H1 (cell line): ENCODE results near the gene LRRC41. TPM values are rescaled to one million over a fixed set of nuclear protein-coding genes. Genes with fewer than 3 reads are reported as not detected.

ENCODE experiments used
- CTCF ChIA-PET: fragments of 300-600 bp; sonication (Branson Sonifier 250); formaldehyde crosslinking; loops from one replicate; lab custom pipeline; 2021; ENCODE audit not compliant: partially characterized antibody; lab: Charles Lee
- POLR2A ChIA-PET: fragments of 300-600 bp; sonication (Branson Sonifier 250); formaldehyde crosslinking; loops from one replicate; lab custom pipeline; 2021; ENCODE audit warnings: inconsistent platforms; ENCODE audit not compliant: partially characterized antibody; lab: Charles Lee
- DNase-seq, 2 experiments: peaks; one replicate each; pipeline versions ENCODE4 v3.0.0 to v3.0.0-alpha.2; 2010 to 2022; ENCODE audit warnings: low spot score in 2 of 2, low read depth in 1 of 2, mixed read lengths in 1 of 2
- FAIRE-seq: peaks from 2 replicates; lab custom pipeline; 2011; peaks lifted over from hg19 to GRCh38; lab: Jason Lieb, UNC
- H2AFZ ChIP-seq: 2 replicates; pipeline ENCODE4 v1.8.1; 2012; ENCODE audit warnings: low read length, inconsistent platforms
- H2AK5ac ChIP-seq: 2 replicates; pipeline ENCODE4 v1.6.1; 2013; ENCODE audit warnings: low read depth, low read length
- H2BK120ac ChIP-seq: replicated peaks from 2 replicates; pipeline ENCODE3; 2013; ENCODE audit warnings: low read depth, low read length, inconsistent platforms
- H2BK12ac ChIP-seq: 2 replicates; pipeline ENCODE4 v1.6.1; 2013; ENCODE audit warnings: low read depth, low read length
- H2BK15ac ChIP-seq: 2 replicates; pipeline ENCODE4 v1.6.1; 2013; ENCODE audit warnings: low read length
- H2BK20ac ChIP-seq: 2 replicates; pipeline ENCODE4 v1.6.1; 2013; ENCODE audit warnings: low read length
- H2BK5ac ChIP-seq: 2 replicates; pipeline ENCODE4 v1.6.1; 2013; ENCODE audit warnings: low read depth, low read length
- H3K14ac ChIP-seq: 2 replicates; pipeline ENCODE4 v1.6.1; 2013; ENCODE audit warnings: inconsistent platforms; ENCODE audit not compliant: insufficient read length
- H3K18ac ChIP-seq: 2 replicates; pipeline ENCODE4 v1.6.1; 2013; ENCODE audit warnings: low read length; ENCODE audit errors: extremely low read depth
- H3K23ac ChIP-seq: 2 replicates; pipeline ENCODE4 v1.6.1; 2013; ENCODE audit warnings: inconsistent platforms; ENCODE audit not compliant: insufficient read length
- H3K23me2 ChIP-seq: 2 replicates; pipeline ENCODE4 v1.6.1; 2013; ENCODE audit warnings: low read depth, low read length
- H3K27ac ChIP-seq: 2 replicates; pipeline ENCODE4 v1.6.1; 2011; ENCODE audit warnings: low read depth, low read length, inconsistent platforms
- H3K27me3 ChIP-seq, 4 experiments: replicated peaks in 1 of 4; 1 replicate in 1 of 4; 2 replicates in 3 of 4; pipeline versions ENCODE4 v1.6.1 to v1.8.1; 2011 to 2013; ENCODE audit warnings: low read length in 3 of 4, mild to moderate bottlenecking in 3 of 4, inconsistent platforms in 2 of 4, mixed read lengths in 2 of 4, moderate library complexity in 1 of 4; ENCODE audit not compliant: control insufficient read depth in 3 of 4, insufficient read depth in 3 of 4; ENCODE audit errors: extremely low read depth in 1 of 4
- H3K36me3 ChIP-seq, 4 experiments: 2 replicates each; pipeline versions ENCODE4 v1.6.1 to v1.8.1; 2011 to 2013; ENCODE audit warnings: mild to moderate bottlenecking in 4 of 4, low read length in 3 of 4, moderate library complexity in 2 of 4, control low read depth in 1 of 4, inconsistent platforms in 1 of 4; ENCODE audit not compliant: insufficient read depth in 4 of 4, control insufficient read depth in 2 of 4
- H3K4ac ChIP-seq: replicated peaks from 2 replicates; pipeline ENCODE3; 2013; ENCODE audit warnings: low read length, low read depth, mixed read lengths, inconsistent platforms; ENCODE audit not compliant: insufficient read length
- H3K4me1 ChIP-seq, 4 experiments: replicated peaks in 1 of 4; 1 replicate in 1 of 4; 2 replicates in 3 of 4; pipeline versions ENCODE4 v1.6.1 to v1.8.1; 2011 to 2013; ENCODE audit warnings: low read length in 3 of 4, inconsistent platforms in 2 of 4, mixed read lengths in 1 of 4; ENCODE audit not compliant: insufficient read depth in 4 of 4, control insufficient read depth in 3 of 4
- H3K4me2 ChIP-seq, 2 experiments: 2 replicates each; pipeline versions ENCODE4 v1.6.1 to v1.8.1; 2011 to 2013; ENCODE audit warnings: low read depth in 2 of 2, low read length in 2 of 2, control low read depth in 1 of 2, inconsistent platforms in 1 of 2, mild to moderate bottlenecking in 1 of 2; ENCODE audit not compliant: insufficient read depth in 1 of 2
- H3K4me3 ChIP-seq, 4 experiments: fragments of 200-600, 300-600 bp in 1 of 4; sonication (generic), shearing (Covaris generic), sonication (Bioruptor Twin) in 1 of 4; 2 replicates each; pipeline versions ENCODE4 v1.5.1 to v1.8.1; 2011 to 2016; ENCODE audit warnings: low read length in 4 of 4, low read depth in 3 of 4, control low read depth in 2 of 4, inconsistent platforms in 2 of 4, mild to moderate bottlenecking in 2 of 4, mixed read lengths in 1 of 4, moderate library complexity in 1 of 4; ENCODE audit not compliant: insufficient read depth in 2 of 4; ENCODE audit errors: extremely low read depth in 1 of 4
- H3K56ac ChIP-seq: replicated peaks from 2 replicates; pipeline ENCODE3; 2013; ENCODE audit warnings: low read depth, mild to moderate bottlenecking, mixed read lengths, low read length, inconsistent platforms; ENCODE audit not compliant: insufficient read length
- H3K79me1 ChIP-seq: 2 replicates; pipeline ENCODE4 v1.6.1; 2013; ENCODE audit warnings: low read depth, low read length, control low read depth
- H3K79me2 ChIP-seq, 2 experiments: 2 replicates each; pipeline versions ENCODE4 v1.6.1 to v1.8.1; 2012 to 2013; ENCODE audit warnings: low read length in 2 of 2, mild to moderate bottlenecking in 2 of 2, inconsistent platforms in 1 of 2; ENCODE audit not compliant: insufficient read depth in 2 of 2, control insufficient read depth in 1 of 2
- H3K9ac ChIP-seq, 4 experiments: replicated peaks in 1 of 4; 1 replicate in 1 of 4; 2 replicates in 3 of 4; pipeline versions ENCODE4 v1.6.1 to v1.8.1; 2011 to 2013; ENCODE audit warnings: low read depth in 3 of 4, low read length in 3 of 4, control low read depth in 2 of 4, mild to moderate bottlenecking in 2 of 4, moderate library complexity in 2 of 4, inconsistent platforms in 1 of 4; ENCODE audit errors: extremely low read depth in 1 of 4
- H3K9me3 ChIP-seq, 2 experiments: 2 replicates each; pipeline versions ENCODE4 v1.6.1 to v1.8.1; 2012 to 2013; ENCODE audit warnings: mild to moderate bottlenecking in 2 of 2, moderate library complexity in 2 of 2, control low read depth in 1 of 2, inconsistent platforms in 1 of 2, low read depth in 1 of 2, low read length in 1 of 2, mixed read lengths in 1 of 2; ENCODE audit not compliant: insufficient read depth in 2 of 2
- H4K20me1 ChIP-seq, 2 experiments: replicated peaks in 1 of 2; 2 replicates each; pipeline versions ENCODE3 to v1.8.1; 2011 to 2013; ENCODE audit warnings: inconsistent platforms in 2 of 2, low read length in 2 of 2, mild to moderate bottlenecking in 1 of 2; ENCODE audit not compliant: insufficient read depth in 2 of 2, control insufficient read depth in 1 of 2
- H4K5ac ChIP-seq: 2 replicates; pipeline ENCODE4 v1.6.1; 2013; ENCODE audit warnings: low read length, low read depth, mixed read lengths, inconsistent platforms; ENCODE audit not compliant: insufficient read length
- H4K8ac ChIP-seq: 2 replicates; pipeline ENCODE4 v1.8.0; 2013; ENCODE audit warnings: mild to moderate bottlenecking, moderate library complexity, low read length, inconsistent platforms; ENCODE audit not compliant: insufficient read depth; ENCODE audit errors: extremely low read depth
- H4K91ac ChIP-seq: replicated peaks from 2 replicates; pipeline ENCODE3; 2013; ENCODE audit warnings: low read length, mixed read lengths, inconsistent platforms; ENCODE audit not compliant: insufficient read length
- CEBPB ChIP-seq: IDR thresholded peaks from 2 replicates; pipeline ENCODE4 v1.6.1; 2012; ENCODE audit warnings: low read depth, low read length
- CTCF ChIP-seq, 3 experiments: IDR thresholded peaks; 1 replicate in 2 of 3; 2 replicates in 1 of 3; pipeline versions ENCODE4 v1.5.1 to v1.6.1; 2011; ENCODE audit warnings: low read length in 3 of 3, mild to moderate bottlenecking in 3 of 3, inconsistent platforms in 2 of 3, low read depth in 1 of 3, moderate library complexity in 1 of 3; ENCODE audit not compliant: insufficient read depth in 1 of 3; ENCODE audit errors: control extremely low read depth in 1 of 3
- EGR1 ChIP-seq: IDR thresholded peaks from 2 replicates; pipeline ENCODE4 v1.6.1; 2011; ENCODE audit warnings: low read depth, low read length, borderline replicate concordance
- EP300 ChIP-seq, 2 experiments: IDR thresholded peaks; 1 replicate in 1 of 2; 2 replicates in 1 of 2; pipeline ENCODE4 v1.6.1; 2011 to 2012; ENCODE audit warnings: low read depth in 2 of 2, low read length in 2 of 2, mild to moderate bottlenecking in 2 of 2, borderline replicate concordance in 1 of 2, inconsistent platforms in 1 of 2, moderate library complexity in 1 of 2
- KDM1A ChIP-seq: fragments of 200-600, 300-600 bp; sonication (generic); IDR thresholded peaks from 2 replicates; pipeline ENCODE4 v1.7.1; 2016; ENCODE audit warnings: mild to moderate bottlenecking, low read length, borderline replicate concordance
- KDM4A ChIP-seq: IDR thresholded peaks from one replicate; pipeline ENCODE4 v1.7.1; 2012; ENCODE audit warnings: low read depth, mild to moderate bottlenecking, moderate library complexity, low read length, inconsistent platforms; ENCODE audit not compliant: severe bottlenecking
- RBBP5 ChIP-seq: IDR thresholded peaks from 2 replicates; pipeline ENCODE4 v1.7.1; 2012; ENCODE audit warnings: low read depth, mild to moderate bottlenecking, inconsistent platforms, low read length, moderate library complexity, borderline replicate concordance
- WGBS, 2 experiments: shearing (Covaris generic) in 1 of 2; methylation state at CpG; one replicate each; pipeline versions ENCODE4 v1.1.6 to v1.1.7; 2013 to 2015; ENCODE audit warnings: low lambda C conversion rate in 2 of 2, mixed read lengths in 2 of 2, inconsistent platforms in 1 of 2, low coverage in 1 of 2, missing lambda C conversion rate in 1 of 2; ENCODE audit not compliant: insufficient replicate concordance in 2 of 2, insufficient coverage in 1 of 2, insufficient read length in 1 of 2; ENCODE audit errors: extremely low coverage in 1 of 2, missing lambda C conversion rate in 1 of 2; 5-methylcytosine and 5-hydroxymethylcytosine counted together
- polyA plus RNA-seq, 7 experiments: library from polyadenylated mRNA; depleted of rRNA in 3 of 7; stranded (reverse) in 5 of 7; unstranded in 2 of 7; fragments of >200 nt in 5 of 7; fragments of 200-250 nt in 2 of 7; gene quantifications; 1 replicate in 5 of 7; 2 replicates in 1 of 7; 4 replicates in 1 of 7; pipeline versions ENCODE4 v1.2.1 to v1.2.3, GENCODE V29; 2011 to 2013; ENCODE audit warnings: missing spikeins in 2 of 7, mixed read lengths in 2 of 7
- total RNA-seq: library from RNA; stranded (reverse); fragmentation: NEBNext Ultra II Directional; extraction: Animal tissue kit (Norgen Biotek cat#: 25700); gene quantifications from 2 replicates; pipeline ENCODE4 v1.2.1, GENCODE V29; 2021

Gene LRRC41
- total and polyA plus RNA-seq, 2 of the 8 experiments (the other 6 are each of a cell fraction or from before 2014, with no cell fraction given), result 36.8 to 51.2 TPM

GRCh38 chr1:46301808-46302640 is 1.4 kb downstream of the LRRC41 start:
- Histone ChIP-seq H2BK12ac (no peak overlapping the region), H3K4me3 (peak overlapping the region; percentile 84 to 97 (median 90)), H4K5ac (peak overlapping the region; percentile 47), H2BK20ac (no peak overlapping the region), H3K23me2 (peaks cover 8% of the 10 kb centered on the region; the same call in 1 of the 2 replicates), H3K36me3 (peaks cover 0 to 11% (median 5%) of the 10 kb centered on the region in 4 experiments; a peak in 5 of 8 replicates), H3K4me1 (peaks cover 5 to 13% (median 11%) of the 10 kb centered on the region in 4 experiments), H3K27me3 (no peaks in the 10 kb centered on the region), H3K4me2 (peak overlapping the region; percentile 80 to 91), H2BK15ac (no peak overlapping the region), H3K4ac (peak overlapping the region; percentile 80), H2AFZ (no peak overlapping the region), H4K8ac (peak overlapping the region; percentile 90), H3K9me3 (no peaks in the 10 kb centered on the region), H4K20me1 (no peaks in the 10 kb centered on the region), H3K27ac (peak overlapping the region; percentile 92; the same call in 1 of the 2 replicates), H2BK5ac (peak overlapping the region; percentile 71; the same call in 1 of the 2 replicates), H3K14ac (no peak overlapping the region), H4K91ac (no peak overlapping the region), H3K56ac (peak overlapping the region; percentile 50), H3K18ac (peak overlapping the region; percentile 72), H3K79me1 (no peaks in the 10 kb centered on the region), H2BK120ac (no peak overlapping the region), H3K9ac (peak overlapping the region; percentile 24 to 87 (median 80); a peak in 6 of 7 replicates), H2AK5ac (no peak overlapping the region), H3K23ac (no peak overlapping the region), H3K79me2 (peaks cover 29 to 77% of the 10 kb centered on the region in 2 experiments)
- FAIRE-seq (no peak), DNase-seq (peak in 1 of 2 experiments; percentile 79)
- ChIA-PET POLR2A (interaction anchor here (0.8 to 33.1 kb wide), 13 partner anchors 7 to 55 kb away, joined by 3 to 689 read pairs (median 8); partner anchors contain the start of genes NSUN4 and RAD54L), CTCF (interaction anchor here (0.8 to 2.1 kb wide), 4 partner anchors 25 to 55 kb away, joined by 3 to 6 read pairs (median 5); no protein-coding TSS in a partner anchor)
- WGBS, 2 experiments, result 2% methylated on average over 59 of the region's 79 CpGs; no CpG with 5 or more reads in 1 of the 2 experiments
- TF ChIP-seq KDM1A (no peak), CTCF (IDR thresholded peaks at IDR 0.05; ENCODE audit: control extremely low read depth in 1 of 3, insufficient read depth in 1 of 3, low read depth in 1 of 3, low read length in 3 of 3) (peak in 2 of 3 experiments; percentile 11 to 28; a peak in 3 of 4 replicates), RBBP5 (peak; percentile 21; the same call in 1 of the 2 replicates), EGR1 (no peak), KDM4A (peak; percentile 53), EP300 (IDR thresholded peaks at IDR 0.05; ENCODE audit: borderline replicate concordance in 1 of 2, low read depth in 2 of 2, low read length in 2 of 2) (no peak), CEBPB (no peak)
